SK-N-MC (cell line): Measurements from ENCODE around the gene MUC21.

Experiments used
- EZH2 ChIP-seq: fragments of 200-600 bp; sonication (generic); IDR thresholded peaks from one replicate; pipeline ENCODE4 v1.6.1; 2017; ENCODE audit warnings: antibody characterized with exemption
- FOXP2 ChIP-seq: optimal IDR thresholded peaks from 2 replicates; pipeline ENCODE3; 2011; ENCODE audit warnings: mild to moderate bottlenecking, moderate library complexity; ENCODE audit not compliant: insufficient read depth; ENCODE audit errors: extremely low read length, control extremely low read depth
- POLR2AphosphoS5 ChIP-seq: IDR thresholded peaks from 2 replicates; pipeline ENCODE4 v1.6.1; 2012; ENCODE audit warnings: mild to moderate bottlenecking, low read depth, low read length, borderline replicate concordance

- no peak for TF ChIP-seq POLR2AphosphoS5
- TF ChIP-seq EZH2: no peak
- no peak for TF ChIP-seq FOXP2
Observed at GRCh38 chr6:30981942-30982772, 1.4 kb upstream of the MUC21 start.
